K562 (cell line): ENCODE measurements around the gene SLC16A1. TPM values are rescaled to one million over a fixed set of nuclear protein-coding genes. Genes with fewer than 3 reads are reported as not detected.

Experiments used
- ATF2 ChIP-seq: sonication (generic); formaldehyde crosslinking; IDR thresholded peaks from 2 replicates; pipeline ENCODE4 v1.8.1; 2022; ENCODE audit warnings: missing genetic modification reagents
- BRF1 ChIP-seq: IDR thresholded peaks from 3 replicates; pipeline ENCODE4 v1.6.1; 2011; ENCODE audit warnings: borderline replicate concordance, mild to moderate bottlenecking; ENCODE audit not compliant: insufficient read length; ENCODE audit errors: extremely low read depth
- CBX3 ChIP-seq, 2 experiments: IDR thresholded peaks; 1 replicate in 1 of 2; 2 replicates in 1 of 2; pipeline ENCODE4 v1.6.1; 2012; ENCODE audit warnings: inconsistent platforms in 2 of 2, low read length in 2 of 2, borderline replicate concordance in 1 of 2, control low read depth in 1 of 2
- CEBPB ChIP-seq: fragments of 450-650 bp; IDR thresholded peaks from 2 replicates; pipeline ENCODE4 v1.6.1; 2016; ENCODE audit warnings: missing genetic modification characterization, missing compliant biosample characterization
- CXXC5 ChIP-seq: fragments of 250-450 bp; sonication (Bioruptor Pico); IDR thresholded peaks from 2 replicates; pipeline ENCODE4 v1.8.0; 2022; ENCODE audit warnings: inconsistent platforms, mild to moderate bottlenecking, moderate library complexity
- HMGN3 ChIP-seq: IDR thresholded peaks from 2 replicates; pipeline ENCODE4 v1.6.1; 2011; ENCODE audit warnings: borderline replicate concordance, low read depth, mild to moderate bottlenecking, mixed read lengths, low read length; ENCODE audit not compliant: insufficient read length; ENCODE audit errors: extremely low read depth
- PHF21A ChIP-seq: fragments of 450-650 bp; IDR thresholded peaks from 2 replicates; pipeline ENCODE4 v1.6.1; 2017; ENCODE audit warnings: low read depth, borderline replicate concordance
- PHF8 ChIP-seq: fragments of 200-600 bp; sonication (generic); IDR thresholded peaks from 2 replicates; pipeline ENCODE4 v1.6.1; 2012; ENCODE audit warnings: mixed run types, mild to moderate bottlenecking, inconsistent platforms, low read length, moderate library complexity, borderline replicate concordance
- SAFB ChIP-seq: fragments of 200-400 bp; formaldehyde crosslinking; IDR thresholded peaks from 2 replicates; pipeline ENCODE4 v1.6.1; 2017; ENCODE audit warnings: low read depth, low read length, borderline replicate concordance
- SRSF3 ChIP-seq: fragments of 200-400 bp; formaldehyde crosslinking; IDR thresholded peaks from 2 replicates; pipeline ENCODE4 v1.6.1; 2016; ENCODE audit warnings: mild to moderate bottlenecking, low read length, moderate library complexity; ENCODE audit not compliant: insufficient read depth
- TEAD1 ChIP-seq, 2 experiments: fragments of 450-650 bp in 1 of 2; sonication (generic) in 1 of 2; formaldehyde crosslinking; IDR thresholded peaks; 2 replicates each; pipeline versions ENCODE4 v1.4.0 to v1.8.0; 2020 to 2022; ENCODE audit warnings: mild to moderate bottlenecking in 2 of 2, missing genetic modification reagents in 1 of 2
- THRA ChIP-seq: fragments of 450-650 bp; IDR thresholded peaks from 2 replicates; pipeline ENCODE4 v1.6.1; 2017; ENCODE audit warnings: mild to moderate bottlenecking, moderate library complexity
- ZNF408 ChIP-seq: fragments of 250-450 bp; sonication (Bioruptor Pico); IDR thresholded peaks from 2 replicates; pipeline ENCODE4 v1.4.0; 2020; ENCODE audit warnings: low read depth, mild to moderate bottlenecking, moderate library complexity
- ZNF79 ChIP-seq: fragments of 250-450 bp; sonication (Bioruptor Pico); IDR thresholded peaks from 2 replicates; pipeline ENCODE4 v1.4.0; 2020; ENCODE audit warnings: low read depth, mild to moderate bottlenecking, moderate library complexity
- polyA plus RNA-seq, 8 experiments: library from polyadenylated mRNA; depleted of rRNA in 4 of 8; stranded (reverse) in 5 of 8; unstranded in 3 of 8; fragments of >200 nt; fragmentation: Nextera tagmentation in 2 of 8; fragmentation: Illumina TruSeq in 1 of 8; extraction: Ambion mirVana in 2 of 8; extraction: Trizol in 1 of 8; gene quantifications; 2 replicates each; pipeline versions ENCODE4 v1.2.1 to v1.2.3, GENCODE V29; 2011 to 2014; ENCODE audit warnings: inconsistent platforms in 1 of 8, missing spikeins in 1 of 8
- total RNA-seq, 7 experiments: library from RNA; depleted of rRNA in 6 of 7; stranded (reverse); fragments of >200 nt in 6 of 7; fragmentation: Illumina TruSeq in 2 of 7; extraction: Trizol in 2 of 7; gene quantifications; 2 replicates each; pipeline versions ENCODE4 v1.2.1 to v1.2.3, GENCODE V29; 2011 to 2021; ENCODE audit warnings: low replicate concordance in 1 of 7
- TF ChIP-seq, protein P1 (sequence below): sonication (generic); formaldehyde crosslinking; IDR thresholded peaks from 2 replicates; pipeline ENCODE4 v1.8.1; 2023; ENCODE audit warnings: mild to moderate bottlenecking, missing genetic modification reagents, moderate library complexity
- TF ChIP-seq, protein P2 (sequence below): fragments of 250-450 bp; sonication (Bioruptor Pico); IDR thresholded peaks from 2 replicates; pipeline ENCODE4 v1.9.0; 2021; ENCODE audit warnings: mild to moderate bottlenecking, inconsistent platforms

Gene SLC16A1
- total and polyA plus RNA-seq, 9 of the 15 experiments (the other 6 are each of a cell fraction or from before 2014, with no cell fraction given): 73.1 to 244 (median 117) TPM

- TF ChIP-seq CBX3 (IDR thresholded peaks at IDR 0.05; ENCODE audit: borderline replicate concordance in 1 of 2, low read length in 2 of 2) (no peak), PHF21A (no peak), SAFB (no peak), PHF8 (no peak), ATF2 (no peak), ZNF79 (CRISPR knock-in tag) (peak; percentile 38; the same call in 1 of the 2 replicates), CEBPB (tag) (no peak), THRA (no peak), CXXC5 (CRISPR knock-in tag) (peak; percentile 52), HMGN3 (peak; percentile 29), TEAD1 (CRISPR knock-in tag; IDR thresholded peaks at IDR 0.05) (no peak), ZNF408 (CRISPR knock-in tag) (no peak), SRSF3 (no peak), BRF1 (no peak)
- TF ChIP-seq, protein P1, sequence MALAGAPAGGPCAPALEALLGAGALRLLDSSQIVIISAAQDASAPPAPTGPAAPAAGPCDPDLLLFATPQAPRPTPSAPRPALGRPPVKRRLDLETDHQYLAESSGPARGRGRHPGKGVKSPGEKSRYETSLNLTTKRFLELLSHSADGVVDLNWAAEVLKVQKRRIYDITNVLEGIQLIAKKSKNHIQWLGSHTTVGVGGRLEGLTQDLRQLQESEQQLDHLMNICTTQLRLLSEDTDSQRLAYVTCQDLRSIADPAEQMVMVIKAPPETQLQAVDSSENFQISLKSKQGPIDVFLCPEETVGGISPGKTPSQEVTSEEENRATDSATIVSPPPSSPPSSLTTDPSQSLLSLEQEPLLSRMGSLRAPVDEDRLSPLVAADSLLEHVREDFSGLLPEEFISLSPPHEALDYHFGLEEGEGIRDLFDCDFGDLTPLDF: no peak
- TF ChIP-seq, protein P2, sequence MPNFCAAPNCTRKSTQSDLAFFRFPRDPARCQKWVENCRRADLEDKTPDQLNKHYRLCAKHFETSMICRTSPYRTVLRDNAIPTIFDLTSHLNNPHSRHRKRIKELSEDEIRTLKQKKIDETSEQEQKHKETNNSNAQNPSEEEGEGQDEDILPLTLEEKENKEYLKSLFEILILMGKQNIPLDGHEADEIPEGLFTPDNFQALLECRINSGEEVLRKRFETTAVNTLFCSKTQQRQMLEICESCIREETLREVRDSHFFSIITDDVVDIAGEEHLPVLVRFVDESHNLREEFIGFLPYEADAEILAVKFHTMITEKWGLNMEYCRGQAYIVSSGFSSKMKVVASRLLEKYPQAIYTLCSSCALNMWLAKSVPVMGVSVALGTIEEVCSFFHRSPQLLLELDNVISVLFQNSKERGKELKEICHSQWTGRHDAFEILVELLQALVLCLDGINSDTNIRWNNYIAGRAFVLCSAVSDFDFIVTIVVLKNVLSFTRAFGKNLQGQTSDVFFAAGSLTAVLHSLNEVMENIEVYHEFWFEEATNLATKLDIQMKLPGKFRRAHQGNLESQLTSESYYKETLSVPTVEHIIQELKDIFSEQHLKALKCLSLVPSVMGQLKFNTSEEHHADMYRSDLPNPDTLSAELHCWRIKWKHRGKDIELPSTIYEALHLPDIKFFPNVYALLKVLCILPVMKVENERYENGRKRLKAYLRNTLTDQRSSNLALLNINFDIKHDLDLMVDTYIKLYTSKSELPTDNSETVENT (CRISPR knock-in tag): no peak
These were observed 51.7 kb downstream of the SLC16A1 start (continued) for GRCh38 chr1:112904071-112904830.
